DOHH2 (cell line): ENCODE data around the gene CRABP1.

Source experiments
- H3F3A ChIP-seq: fragments of 200-600 bp; sonication (generic), shearing (Covaris generic); 2 replicates; pipeline ENCODE4 v1.6.0; 2016; ENCODE audit warnings: antibody characterized with exemption, mild to moderate bottlenecking; ENCODE audit not compliant: control insufficient read depth, insufficient read depth
- H3K27ac ChIP-seq: fragments of 200-600 bp; sonication (generic); 2 replicates; pipeline ENCODE4 v1.5.1; 2014; ENCODE audit warnings: low read depth, mild to moderate bottlenecking, low read length, moderate library complexity
- H3K27me3 ChIP-seq: fragments of 200-600 bp; sonication (generic); 2 replicates; pipeline ENCODE4 v1.6.1; 2014; ENCODE audit warnings: mild to moderate bottlenecking, low read length, mixed read lengths; ENCODE audit not compliant: control insufficient read depth
- H3K36me3 ChIP-seq: fragments of 200-600 bp; sonication (generic); 2 replicates; pipeline ENCODE4 v1.6.1; 2014; ENCODE audit warnings: mild to moderate bottlenecking, low read length, moderate library complexity, mixed read lengths; ENCODE audit not compliant: control insufficient read depth
- H3K4me1 ChIP-seq: fragments of 200-600 bp; sonication (generic); 2 replicates; pipeline ENCODE4 v1.6.1; 2014; ENCODE audit warnings: mild to moderate bottlenecking, low read length, mixed read lengths; ENCODE audit not compliant: control insufficient read depth
- H3K4me2 ChIP-seq: fragments of 200-600 bp; sonication (generic); 2 replicates; pipeline ENCODE4 v1.6.0; 2014; ENCODE audit warnings: mild to moderate bottlenecking, low read length, moderate library complexity
- H3K4me3 ChIP-seq: fragments of 200-600 bp; sonication (generic); 2 replicates; pipeline ENCODE4 v1.5.1; 2014; ENCODE audit warnings: mild to moderate bottlenecking, low read length, mixed read lengths
- H3K79me2 ChIP-seq: fragments of 200-600 bp; sonication (generic); 2 replicates; pipeline ENCODE4 v1.6.1; 2014; ENCODE audit warnings: mild to moderate bottlenecking, low read length, mixed read lengths; ENCODE audit not compliant: control insufficient read depth
- H3K9me2 ChIP-seq: fragments of 200-600 bp; sonication (generic); replicated peaks from 2 replicates; pipeline ENCODE4 v1.6.1; 2014; ENCODE audit warnings: mild to moderate bottlenecking, low read length, mixed read lengths; ENCODE audit not compliant: control insufficient read depth
- H3K9me3 ChIP-seq: fragments of 200-600 bp; sonication (generic); 2 replicates; pipeline ENCODE4 v1.6.1; 2014; ENCODE audit warnings: antibody characterized with exemption, low read length, mixed read lengths; ENCODE audit not compliant: control insufficient read depth, insufficient read depth
- H4K20me1 ChIP-seq: fragments of 200-600 bp; sonication (generic); 2 replicates; pipeline ENCODE4 v1.6.0; 2014; ENCODE audit warnings: low read depth, mild to moderate bottlenecking, antibody characterized with exemption, low read length, moderate library complexity; ENCODE audit not compliant: control insufficient read depth, insufficient read depth
- EZH2phosphoT487 ChIP-seq: fragments of 200-600 bp; sonication (generic); IDR thresholded peaks from 2 replicates; pipeline ENCODE4 v1.6.1; 2017; ENCODE audit warnings: borderline replicate concordance, mild to moderate bottlenecking, antibody characterized with exemption, low read length, moderate library complexity, mixed read lengths
- TF ChIP-seq, protein P1 (sequence below): fragments of 200-600 bp; sonication (generic); IDR thresholded peaks from one replicate; pipeline ENCODE4 v1.5.1; 2014; ENCODE audit warnings: antibody characterized with exemption, mild to moderate bottlenecking, low read depth, low read length; ENCODE audit not compliant: poor library complexity, severe bottlenecking

CRABP1 gene

GRCh38 chr15:78340231-78341056 is at the start of gene CRABP1:
Gene CRABP1 (plus strand): TSS chr15:78340353. CDS start chr15:78340429, 76 bp downstream.
- Histone ChIP-seq H3K36me3 (no peaks in the 10 kb centered on the region), H3K27me3 (peaks cover 30% of the 10 kb centered on the region), H3K4me2 (no peak within 1 kb of the TSS), H3K4me1 (no peaks in the 10 kb centered on the region), H3K27ac (no peak within 1 kb of the TSS), H4K20me1 (no peaks in the 10 kb centered on the region), H3F3A (no peaks in the 10 kb centered on the region), H3K9me2 (no peaks in the 10 kb centered on the region), H3K79me2 (no peaks in the 10 kb centered on the region), H3K4me3 (no peak within 1 kb of the TSS), H3K9me3 (no peaks in the 10 kb centered on the region)
- no peak for TF ChIP-seq EZH2phosphoT487
- TF ChIP-seq, protein P1, sequence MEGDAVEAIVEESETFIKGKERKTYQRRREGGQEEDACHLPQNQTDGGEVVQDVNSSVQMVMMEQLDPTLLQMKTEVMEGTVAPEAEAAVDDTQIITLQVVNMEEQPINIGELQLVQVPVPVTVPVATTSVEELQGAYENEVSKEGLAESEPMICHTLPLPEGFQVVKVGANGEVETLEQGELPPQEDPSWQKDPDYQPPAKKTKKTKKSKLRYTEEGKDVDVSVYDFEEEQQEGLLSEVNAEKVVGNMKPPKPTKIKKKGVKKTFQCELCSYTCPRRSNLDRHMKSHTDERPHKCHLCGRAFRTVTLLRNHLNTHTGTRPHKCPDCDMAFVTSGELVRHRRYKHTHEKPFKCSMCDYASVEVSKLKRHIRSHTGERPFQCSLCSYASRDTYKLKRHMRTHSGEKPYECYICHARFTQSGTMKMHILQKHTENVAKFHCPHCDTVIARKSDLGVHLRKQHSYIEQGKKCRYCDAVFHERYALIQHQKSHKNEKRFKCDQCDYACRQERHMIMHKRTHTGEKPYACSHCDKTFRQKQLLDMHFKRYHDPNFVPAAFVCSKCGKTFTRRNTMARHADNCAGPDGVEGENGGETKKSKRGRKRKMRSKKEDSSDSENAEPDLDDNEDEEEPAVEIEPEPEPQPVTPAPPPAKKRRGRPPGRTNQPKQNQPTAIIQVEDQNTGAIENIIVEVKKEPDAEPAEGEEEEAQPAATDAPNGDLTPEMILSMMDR = no peak

GRCh38 chr15:78291052-78291451 is 49.1 kb upstream of the CRABP1 start:
- TF ChIP-seq EZH2phosphoT487 = no peak
- TF ChIP-seq, protein P1 = no peak
- Histone ChIP-seq H3F3A (no peaks in the 10 kb centered on the region), H3K9me3 (no peaks in the 10 kb centered on the region), H3K27me3 (no peaks in the 10 kb centered on the region), H4K20me1 (no peaks in the 10 kb centered on the region), H3K4me3 (no peak overlapping the region), H3K79me2 (peaks cover 3% of the 10 kb centered on the region), H3K4me2 (no peak overlapping the region), H3K4me1 (no peaks in the 10 kb centered on the region), H3K27ac (no peak overlapping the region), H3K36me3 (peaks cover 69% of the 10 kb centered on the region), H3K9me2 (no peaks in the 10 kb centered on the region)

- TF ChIP-seq, protein P1 = no peak
- no peak for TF ChIP-seq EZH2phosphoT487
- no peaks in the 10 kb centered on the region for H3K27me3 ChIP-seq
- H3K36me3 ChIP-seq = peaks cover 63% of the 10 kb centered on the region
- H3K4me3 ChIP-seq = no peak overlapping the region
- no peaks in the 10 kb centered on the region for H3K4me1 ChIP-seq
- H3K9me3 ChIP-seq = no peaks in the 10 kb centered on the region
- no peaks in the 10 kb centered on the region for H4K20me1 ChIP-seq
- no peaks in the 10 kb centered on the region for H3F3A ChIP-seq
- H3K79me2 ChIP-seq = peaks cover 8% of the 10 kb centered on the region
- H3K9me2 ChIP-seq = no peaks in the 10 kb centered on the region
- no peak overlapping the region for H3K4me2 ChIP-seq
- no peak overlapping the region for H3K27ac ChIP-seq
These were observed 48.5 kb upstream of the CRABP1 start for GRCh38 chr15:78291698-78292097.
